Suppressor macrophage (primary cell): ENCODE results near the gene NPR3.
A peak's percentile ranks its signal among the peaks of the same experiment; 100 is the strongest.

Experiments
- DNase-seq, 4 experiments: peaks; one replicate each; pipeline ENCODE4 v3.0.0-alpha.2; 2020 to 2022

The NPR3 gene

DNA sequence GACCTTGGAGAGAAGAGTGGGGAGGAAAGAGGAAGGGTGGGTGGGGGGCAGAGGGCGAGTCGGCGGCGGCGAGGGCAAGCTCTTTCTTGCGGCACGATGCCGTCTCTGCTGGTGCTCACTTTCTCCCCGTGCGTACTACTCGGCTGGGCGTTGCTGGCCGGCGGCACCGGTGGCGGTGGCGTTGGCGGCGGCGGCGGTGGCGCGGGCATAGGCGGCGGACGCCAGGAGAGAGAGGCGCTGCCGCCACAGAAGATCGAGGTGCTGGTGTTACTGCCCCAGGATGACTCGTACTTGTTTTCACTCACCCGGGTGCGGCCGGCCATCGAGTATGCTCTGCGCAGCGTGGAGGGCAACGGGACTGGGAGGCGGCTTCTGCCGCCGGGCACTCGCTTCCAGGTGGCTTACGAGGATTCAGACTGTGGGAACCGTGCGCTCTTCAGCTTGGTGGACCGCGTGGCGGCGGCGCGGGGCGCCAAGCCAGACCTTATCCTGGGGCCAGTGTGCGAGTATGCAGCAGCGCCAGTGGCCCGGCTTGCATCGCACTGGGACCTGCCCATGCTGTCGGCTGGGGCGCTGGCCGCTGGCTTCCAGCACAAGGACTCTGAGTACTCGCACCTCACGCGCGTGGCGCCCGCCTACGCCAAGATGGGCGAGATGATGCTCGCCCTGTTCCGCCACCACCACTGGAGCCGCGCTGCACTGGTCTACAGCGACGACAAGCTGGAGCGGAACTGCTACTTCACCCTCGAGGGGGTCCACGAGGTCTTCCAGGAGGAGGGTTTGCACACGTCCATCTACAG, 760 bp downstream of the NPR3 start:
- peak in 3 of 4 experiments; percentile 31 to 46 (median 33) for DNase-seq

DNA sequence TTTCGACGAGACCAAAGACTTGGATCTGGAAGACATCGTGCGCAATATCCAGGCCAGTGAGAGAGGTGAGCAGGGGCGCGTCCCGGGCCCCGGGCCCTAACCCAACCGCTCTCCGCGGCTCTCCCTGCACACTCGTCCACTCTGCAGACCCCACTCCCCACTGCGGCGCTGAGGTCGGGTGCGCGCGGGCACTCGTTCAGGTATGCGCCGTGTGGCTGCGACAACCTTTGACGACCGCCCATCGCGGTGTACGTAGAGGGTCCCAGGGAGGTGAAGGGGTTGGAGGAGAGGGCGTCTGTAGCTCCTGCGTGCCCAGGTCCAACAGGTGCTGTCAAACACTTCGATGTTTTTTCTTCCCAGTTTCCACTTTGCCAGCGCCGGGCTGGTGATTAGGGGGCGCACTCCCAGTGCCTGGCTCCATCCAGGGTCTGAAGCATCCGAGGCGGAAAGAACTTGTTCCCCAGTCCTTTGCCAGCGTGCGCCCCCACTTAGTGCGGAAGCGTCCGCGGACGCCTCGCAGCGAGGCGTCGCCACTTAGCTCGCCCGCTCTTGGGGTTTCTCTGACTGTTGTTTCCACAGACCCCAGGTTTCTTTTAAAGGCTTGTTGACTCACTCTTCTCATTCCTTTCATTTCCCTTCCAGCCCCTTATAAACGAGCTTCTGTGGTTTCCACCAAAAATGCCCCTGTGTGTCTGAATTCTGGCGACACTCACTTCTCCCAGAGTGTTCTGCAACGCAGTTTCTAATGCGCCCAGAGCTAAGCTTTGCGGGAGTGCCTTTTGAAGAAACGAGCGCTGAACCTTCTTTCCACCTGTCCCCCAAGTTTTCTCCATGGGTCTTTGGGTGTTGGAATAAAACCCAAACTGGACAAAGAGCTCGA, 1.6 kb downstream of the NPR3 start:
- peak in 1 of 4 experiments; percentile 36 for DNase-seq

GRCh38 chr5:32713361-32713769, 2.2 kb downstream of the NPR3 start:
- no peak for DNase-seq

DNA sequence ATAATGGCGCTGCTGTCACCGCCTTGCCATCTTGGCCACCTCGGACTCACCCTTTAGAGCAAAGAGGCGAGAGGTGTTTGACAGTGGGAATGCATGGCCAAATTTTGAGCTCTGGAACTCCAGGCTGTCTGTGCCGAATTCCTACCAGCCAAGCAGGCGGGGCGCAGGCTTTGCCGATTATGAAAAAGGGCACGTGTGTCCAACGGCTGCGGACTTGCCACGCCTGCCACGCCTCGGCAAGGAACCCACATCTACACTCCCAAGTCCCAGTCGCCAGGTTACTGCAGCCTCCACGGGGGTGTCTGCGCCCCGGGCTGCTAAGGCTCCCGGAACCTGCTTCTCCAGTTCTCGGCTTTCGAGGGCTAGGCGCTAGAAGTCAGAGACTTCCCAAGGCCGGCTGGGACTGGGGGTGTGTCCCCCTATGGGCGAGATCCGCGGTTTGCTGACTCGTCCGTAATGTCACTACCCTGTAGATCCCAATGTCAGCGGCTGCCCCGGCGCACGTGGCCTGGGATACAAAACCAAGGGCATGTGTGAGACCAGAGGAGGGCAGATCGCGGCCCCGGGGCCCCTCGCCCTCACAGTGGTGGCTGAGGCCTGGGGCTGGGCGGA, 2.8 kb downstream of the NPR3 start:
- DNase-seq, result peak; percentile 24 to 56 (median 39)

GRCh38 chr5:32714836-32715235, 3.7 kb downstream of the NPR3 start:
- DNase-seq, result no peak

DNA sequence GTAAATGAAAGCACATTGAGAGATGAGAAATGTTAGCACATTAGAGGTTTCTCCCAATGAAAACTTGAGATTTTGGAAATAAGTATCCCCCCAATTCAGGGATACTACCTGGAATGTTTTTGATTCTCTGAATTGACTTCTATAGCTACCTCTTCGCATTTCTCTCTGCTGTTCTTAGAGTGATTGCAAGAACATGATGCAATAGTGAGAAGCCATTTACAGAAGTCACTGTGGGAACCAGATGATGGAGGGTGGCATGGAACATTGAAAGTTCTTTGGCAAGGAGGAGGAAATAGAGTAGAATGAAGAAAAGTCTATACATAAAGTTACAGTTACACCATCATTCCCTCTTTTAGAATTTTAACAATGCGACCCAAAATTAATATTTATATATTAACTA, 9.2 kb downstream of the NPR3 start:
- DNase-seq, result peak in 3 of 4 experiments; percentile 30 to 52 (median 40)

DNA sequence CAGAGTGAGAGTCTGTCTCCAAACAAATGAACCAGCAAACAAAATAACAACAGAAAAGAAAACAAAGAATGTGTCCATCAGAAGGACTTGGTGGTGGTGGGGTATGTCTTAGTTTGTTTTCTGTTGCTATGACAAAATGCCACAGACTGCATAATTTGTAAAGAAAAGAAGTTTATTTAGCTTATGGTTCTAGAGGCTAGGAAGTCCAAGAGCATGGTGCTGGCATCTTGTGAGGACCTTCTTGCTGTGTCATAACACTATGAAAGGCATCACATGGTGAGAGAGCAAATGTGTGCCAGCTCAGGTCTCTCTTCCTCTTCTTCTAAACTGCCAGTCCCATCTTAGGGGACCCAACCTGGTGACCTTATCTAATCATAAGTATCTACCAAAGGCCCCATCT, 10.5 kb downstream of the NPR3 start:
- no peak for DNase-seq

- no peak for DNase-seq
Measured at GRCh38 chr5:32722957-32723356, 11.8 kb downstream of the NPR3 start.

GRCh38 chr5:32724526-32724925, 13.4 kb downstream of the NPR3 start:
- DNase-seq, result no peak

DNA sequence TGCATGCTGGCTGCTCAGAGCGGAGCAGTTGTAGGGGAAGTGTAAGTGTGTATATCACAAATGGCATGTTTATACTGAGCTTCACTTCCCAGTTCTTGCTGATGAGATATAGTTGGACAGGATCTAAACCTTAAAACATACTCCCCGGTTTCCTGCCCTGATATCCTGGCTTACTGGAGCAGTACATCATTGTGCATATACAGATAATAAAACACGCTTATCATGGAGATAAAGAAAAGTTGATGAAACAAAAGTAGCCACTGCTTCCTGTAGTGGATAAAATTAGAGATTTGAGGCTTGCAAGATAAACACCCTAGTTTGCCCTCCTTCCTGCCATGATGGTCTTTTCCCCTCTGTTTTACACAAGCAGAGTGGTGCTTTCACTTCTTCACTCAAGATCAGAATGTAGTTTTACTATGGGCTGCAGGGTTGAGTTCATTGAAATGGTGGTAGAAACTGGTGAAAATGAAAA, 15.0 kb downstream of the NPR3 start:
- no peak for DNase-seq

- no peak for DNase-seq
Measured at GRCh38 chr5:32729651-32730050, 18.5 kb downstream of the NPR3 start.

- no peak for DNase-seq
Measured at GRCh38 chr5:32733590-32734340, 22.6 kb downstream of the NPR3 start.

DNA sequence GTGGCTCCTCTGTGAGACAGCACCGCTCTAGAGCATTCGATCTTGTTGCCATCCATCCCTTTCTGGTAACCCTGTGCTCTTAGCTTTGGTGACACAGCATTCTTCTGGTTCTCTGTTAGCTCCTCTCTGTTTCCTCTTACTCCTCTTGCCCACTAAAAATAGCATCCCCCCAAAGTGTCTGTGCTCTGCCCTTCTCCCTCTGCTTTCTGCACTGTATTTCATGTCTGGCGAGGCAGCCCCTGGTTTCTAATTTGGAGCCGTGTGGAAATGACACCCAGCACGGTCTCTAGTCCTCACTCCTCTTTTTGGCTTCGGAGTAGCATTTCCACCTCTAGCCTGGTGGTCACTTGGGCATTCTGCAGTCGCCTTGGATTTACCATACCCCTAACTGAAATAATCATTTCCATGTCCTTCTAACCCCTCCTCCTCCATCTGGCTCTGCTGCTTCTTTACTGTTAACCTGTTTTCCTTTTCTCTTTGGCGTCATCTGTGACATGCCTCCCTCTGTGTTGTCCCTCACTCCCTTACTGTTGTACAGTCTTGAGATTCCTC, 23.8 kb downstream of the NPR3 start:
- DNase-seq, result no peak

- DNase-seq, result peak in 2 of 4 experiments; percentile 19 to 30
Measured at GRCh38 chr5:32735512-32735911, 24.4 kb downstream of the NPR3 start.

GRCh38 chr5:32736842-32737241, 25.7 kb downstream of the NPR3 start:
- DNase-seq, result no peak

DNA sequence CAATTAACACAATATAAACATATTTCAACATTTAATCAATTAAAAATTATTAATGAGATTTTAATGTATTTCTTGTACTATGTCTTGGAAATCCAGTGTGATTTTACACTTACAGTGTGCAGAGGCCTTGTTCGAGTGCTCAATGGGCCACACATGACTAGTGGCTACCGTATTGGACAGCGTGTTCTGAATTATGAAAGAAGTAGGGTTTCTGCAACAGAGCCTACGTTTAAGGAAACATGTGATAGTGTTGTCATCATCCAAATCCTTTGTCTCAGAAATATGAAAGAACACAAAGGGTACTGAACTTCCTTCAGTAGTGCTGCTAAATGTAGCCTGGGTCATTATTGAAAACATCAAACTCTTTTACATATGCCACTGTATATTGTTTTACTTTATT, 29.5 kb downstream of the NPR3 start:
- DNase-seq, result peak; percentile 32 to 74 (median 60)

DNA sequence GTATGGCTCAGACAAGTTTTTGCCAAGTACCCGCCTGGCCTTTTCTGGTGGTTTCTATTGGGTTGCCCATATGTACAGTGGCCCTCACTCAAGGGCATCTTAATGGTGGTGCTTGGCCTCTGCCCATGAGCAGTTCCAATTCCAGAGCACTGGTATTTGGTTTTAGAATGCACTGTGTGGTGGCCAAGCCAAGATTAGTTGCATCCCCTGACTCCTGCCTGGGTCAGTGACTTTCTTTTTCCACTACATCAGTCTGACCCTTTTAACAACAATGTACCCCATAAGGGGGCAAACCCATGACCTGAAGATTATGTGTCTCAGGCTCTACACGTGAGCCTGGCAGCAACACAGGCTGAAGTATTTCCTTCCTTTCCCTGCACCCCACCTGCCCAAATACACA, 34.2 kb downstream of the NPR3 start:
- no peak for DNase-seq

DNA sequence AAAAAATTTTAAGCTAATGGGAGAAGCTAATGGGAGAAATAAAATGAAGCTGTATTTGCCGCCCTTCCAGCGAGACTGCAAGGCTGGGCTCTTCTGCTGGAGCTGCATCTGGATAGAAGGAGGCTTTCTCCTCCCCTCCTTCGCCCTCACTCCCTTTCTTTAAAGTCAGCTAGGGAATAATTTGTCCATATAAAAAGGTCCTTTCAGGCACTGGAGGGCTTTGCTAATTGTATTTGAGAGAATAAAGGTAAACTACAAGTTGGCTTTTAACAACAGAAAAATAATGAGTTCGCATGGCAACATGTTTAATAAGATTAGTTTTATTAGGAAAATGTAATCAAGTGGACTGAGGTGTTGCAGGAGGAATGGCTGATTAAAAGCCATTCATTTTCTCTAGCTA, 41.3 kb downstream of the NPR3 start:
- no peak for DNase-seq

DNA sequence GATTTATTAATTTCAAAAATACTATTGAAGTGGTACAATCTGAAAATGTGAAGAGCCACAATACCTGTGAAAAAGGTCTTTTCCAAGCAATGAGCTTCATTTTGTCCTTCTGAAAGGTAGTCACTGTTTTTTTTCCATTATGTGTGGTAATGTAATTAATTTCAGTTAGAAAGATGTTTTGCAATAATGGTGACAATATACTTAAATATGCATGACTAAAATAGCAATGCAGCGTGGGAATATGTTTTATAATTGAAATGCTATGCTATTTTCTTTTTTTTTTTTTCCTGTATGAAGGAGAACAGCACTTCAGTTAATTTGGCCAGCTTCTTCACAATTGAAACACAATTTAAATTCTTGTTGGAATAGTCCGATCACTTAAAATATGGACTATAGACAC, 41.9 kb downstream of the NPR3 start:
- DNase-seq, result no peak

DNA sequence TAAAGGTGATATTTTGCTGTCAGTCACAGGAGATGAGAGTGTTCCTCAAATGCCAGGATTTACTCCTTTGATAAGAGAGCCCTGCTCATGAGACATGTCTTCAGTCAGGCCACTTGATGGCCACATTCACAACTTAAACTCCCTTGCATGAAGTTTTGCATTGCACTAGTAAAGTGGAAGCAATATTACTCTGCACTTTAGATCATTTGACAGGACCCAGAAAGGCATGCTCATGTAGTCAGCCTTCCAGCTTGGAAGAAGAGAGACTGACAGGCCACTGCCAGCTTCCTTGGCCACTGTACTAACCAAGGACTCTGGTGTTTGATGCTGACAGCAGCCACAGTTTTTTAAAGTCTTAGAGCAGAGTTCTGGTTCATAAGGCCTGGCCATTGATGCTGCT, 42.6 kb downstream of the NPR3 start:
- no peak for DNase-seq

- DNase-seq, result no peak
Measured at GRCh38 chr5:32754284-32754683, 43.2 kb downstream of the NPR3 start.

DNA sequence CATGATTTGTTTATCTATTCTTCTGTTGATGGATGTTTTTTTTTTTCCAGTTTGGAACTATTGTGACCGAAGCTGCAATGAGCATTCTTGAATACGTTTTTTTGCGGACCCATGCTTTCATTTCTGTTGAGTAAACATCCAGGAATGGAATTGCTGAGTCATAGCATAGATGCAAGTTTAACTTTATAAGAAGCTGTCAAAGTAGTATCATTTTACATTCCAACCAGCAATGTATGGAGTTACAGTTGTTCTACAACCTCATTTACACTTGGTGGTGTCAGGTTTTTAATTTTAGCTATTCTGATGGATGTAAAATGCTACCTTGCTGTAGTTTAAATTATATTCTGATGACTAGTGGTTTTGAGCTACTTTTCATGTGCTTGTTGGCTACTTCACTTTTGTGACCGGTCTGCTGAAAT, 49.0 kb downstream of the NPR3 start:
- DNase-seq, result peak in 3 of 4 experiments; percentile 9 to 46 (median 42)
